GM12878 (cell line): Measurements from ENCODE around the gene TYK2. TPM values are rescaled to one million over a fixed set of nuclear protein-coding genes. Genes with fewer than 3 reads are reported as not detected.

Experiments used
- ATAC-seq: fragments of 200-7000 bp; cut with Tn5 transposase; 3 replicates; pipeline ENCODE4 v1.9.1; 2020; ENCODE audit warnings: mild to moderate bottlenecking, moderate library complexity
- BruUV-seq: library from RNA; stranded (reverse); fragments of 400-500 nt; replicated peaks from 2 replicates; lab custom pipeline; 2021; lab: Mats Ljungman, UMichigan
- CTCF ChIA-PET: fragments of 300-600 bp; sonication (Branson Sonifier 250); formaldehyde crosslinking; extraction: SDS; loops from one replicate; lab custom pipeline; 2021; ENCODE audit warnings: inconsistent platforms; lab: Yijun Ruan, JAX
- POLR2A ChIA-PET: fragments of 350-600 bp; formaldehyde crosslinking; extraction: SDS; loops from one replicate; lab custom pipeline; 2021; ENCODE audit warnings: inconsistent platforms; lab: Charles Lee
- RAD21 ChIA-PET: fragments of 300-600 bp; sonication (Branson Sonifier 250); formaldehyde crosslinking; loops from one replicate; lab custom pipeline; 2023; ENCODE audit warnings: antibody characterized with exemption; ENCODE audit not compliant: unreplicated experiment; lab: Charles Lee
- SMC1A ChIA-PET: fragments of 300-600 bp; sonication (Branson Sonifier 250); formaldehyde crosslinking; loops from one replicate; lab custom pipeline; 2023; ENCODE audit not compliant: unreplicated experiment, uncharacterized antibody; lab: Charles Lee
- DNase-seq: peaks from one replicate; pipeline ENCODE4 v3.0.0-alpha.2; 2011; ENCODE audit warnings: low read depth, low spot score
- FAIRE-seq: peaks from 3 replicates; lab custom pipeline; 2011; peaks lifted over from hg19 to GRCh38; lab: Jason Lieb, UNC
- H2AFZ ChIP-seq: 2 replicates; pipeline ENCODE4 v1.6.0; 2011; ENCODE audit warnings: low read depth, low read length, control low read depth; ENCODE audit not compliant: control insufficient read depth
- H3K27ac ChIP-seq: 2 replicates; pipeline ENCODE4 v1.5.1; 2011; ENCODE audit warnings: control low read depth; ENCODE audit not compliant: control insufficient read depth, insufficient read depth
- H3K27me3 ChIP-seq, 2 experiments: replicated peaks in 1 of 2; 2 replicates each; pipeline versions ENCODE4 v1.6.0 to v1.6.1; 2011; ENCODE audit warnings: low read length in 1 of 2; ENCODE audit not compliant: control insufficient read depth in 2 of 2, insufficient read depth in 2 of 2
- H3K36me3 ChIP-seq, 2 experiments: 2 replicates each; pipeline ENCODE4 v1.5.1; 2011; ENCODE audit warnings: low read length in 1 of 2; ENCODE audit not compliant: control insufficient read depth in 2 of 2, insufficient read depth in 2 of 2
- H3K4me1 ChIP-seq: 2 replicates; pipeline ENCODE4 v1.6.1; 2011; ENCODE audit warnings: mild to moderate bottlenecking, low read length, moderate library complexity, mixed read lengths; ENCODE audit not compliant: control insufficient read depth, insufficient read depth
- H3K4me2 ChIP-seq: 2 replicates; pipeline ENCODE4 v1.6.0; 2011; ENCODE audit warnings: control low read depth; ENCODE audit not compliant: control insufficient read depth, insufficient read depth
- H3K4me3 ChIP-seq: fragments of 200-600 bp; sonication (generic); 2 replicates; pipeline ENCODE4 v1.5.1; 2016
- H3K79me2 ChIP-seq: 2 replicates; pipeline ENCODE4 v1.6.0; 2011; ENCODE audit warnings: low read length; ENCODE audit not compliant: control insufficient read depth, insufficient read depth
- H3K9ac ChIP-seq: 2 replicates; pipeline ENCODE4 v1.8.0; 2011; ENCODE audit warnings: low read length, control low read depth, mixed read lengths; ENCODE audit not compliant: control insufficient read depth, insufficient read depth
- H3K9me3 ChIP-seq: replicated peaks from 3 replicates; pipeline ENCODE4 v1.5.1; 2011; ENCODE audit warnings: mild to moderate bottlenecking, low read length; ENCODE audit not compliant: control insufficient read depth, insufficient read depth
- H4K20me1 ChIP-seq: 2 replicates; pipeline ENCODE4 v1.6.0; 2011; ENCODE audit not compliant: control insufficient read depth, insufficient read depth
- MLLT1 ChIP-seq: fragments of 450-650 bp; IDR thresholded peaks from 2 replicates; pipeline ENCODE4 v1.6.1; 2016; ENCODE audit warnings: mild to moderate bottlenecking
- NRF1 ChIP-seq: conservative IDR thresholded peaks from 2 replicates; pipeline ENCODE4 v1.6.1; 2011; ENCODE audit warnings: mild to moderate bottlenecking, low read depth, low read length, improper control_type of control experiment
- ZBTB33 ChIP-seq: fragments of 450-650 bp; IDR thresholded peaks from 2 replicates; pipeline ENCODE4 v1.6.1; 2017; ENCODE audit warnings: mild to moderate bottlenecking
- WGBS: methylation state at CpG from one replicate; pipeline ENCODE4 v1.1.6; 2016; ENCODE audit warnings: low lambda C conversion rate; ENCODE audit not compliant: insufficient replicate concordance, insufficient coverage; ENCODE audit errors: missing lambda C conversion rate; 5-methylcytosine and 5-hydroxymethylcytosine counted together
- in situ Hi-C: fragments of 300-500 bp; cut with MboI; formaldehyde crosslinking; loops from 9 replicates; pipeline ENCODE4 v1.14.3; 2018; ENCODE audit warnings: mixed read lengths
- intact Hi-C: fragments of 100-400 bp; cut with micrococcal nuclease; formaldehyde crosslinking; loops from one replicate; pipeline ENCODE4 v1.14.2; 2022; ENCODE audit not compliant: unreplicated experiment
- polyA plus RNA-seq, 11 experiments: library from polyadenylated mRNA; depleted of rRNA in 4 of 11; unstranded in 6 of 11; stranded (reverse) in 5 of 11; fragments of >200 nt; fragmentation: Nextera tagmentation in 4 of 11; fragmentation: Illumina TruSeq in 1 of 11; extraction: Ambion mirVana in 4 of 11; extraction: Trizol in 1 of 11; gene quantifications; 1 replicate in 1 of 11; 2 replicates in 10 of 11; pipeline versions ENCODE4 v1.2.1 to v1.2.3, GENCODE V29; 2011 to 2016; ENCODE audit warnings: inconsistent platforms in 2 of 11, missing spikeins in 2 of 11, low read depth in 1 of 11
- total RNA-seq, 4 experiments: library from RNA; depleted of rRNA in 3 of 4; stranded (reverse); fragments of >200 nt in 3 of 4; fragmentation: Illumina TruSeq in 1 of 4; extraction: Trizol in 1 of 4; gene quantifications; 2 replicates each; pipeline versions ENCODE4 v1.2.1 to v1.2.3, GENCODE V29; 2013 to 2021

TYK2 gene
- total and polyA plus RNA-seq, 10 of the 15 experiments (the other 5 are each of a cell fraction or from before 2014, with no cell fraction given): 36.4 to 364 (median 179) TPM

GRCh38 chr19:10334588-10335351 is 45.6 kb downstream of the TYK2 start:
- CTCF ChIA-PET: interaction anchor here (0.6 kb wide), 1 partner anchor 226 kb away, joined by 3 read pairs; no protein-coding TSS in a partner anchor
- H3K36me3 ChIP-seq: peaks cover 8 to 14% of the 10 kb centered on the region in 2 experiments; a peak in 3 of 4 replicates
- in situ Hi-C loops: no loop called here
- RAD21 ChIA-PET: interaction anchor here (1.4 kb wide), 1 partner anchor 64 kb away, joined by 15 read pairs; the partner anchor contains the start of gene ICAM1
- H3K9me3 ChIP-seq: no peaks in the 10 kb centered on the region
- H3K4me1 ChIP-seq: peaks cover 22% of the 10 kb centered on the region
- H3K27me3 ChIP-seq: no peaks in the 10 kb centered on the region
- peak overlapping the region; percentile 88 for H3K4me2 ChIP-seq
- TF ChIP-seq ZBTB33 (0 out of 2 replicates have a peak, but pooled peaks have one; percentile 48), NRF1 (no peak), MLLT1 (0 out of 2 replicates have a peak, but pooled peaks have one; percentile 33)
- TF ChIP-seq, all 136 proteins: peak for 2
- intact Hi-C loops: loop anchor here (5.0 kb wide), 2 partner anchors 53 to 62 kb away; partner anchors contain the start of gene ICAM1
- Histone ChIP-seq H3K4me3 (no peak overlapping the region), H3K27ac (no peak overlapping the region), H3K79me2 (peaks cover 51% of the 10 kb centered on the region), H3K9ac (no peak overlapping the region), H4K20me1 (no peaks in the 10 kb centered on the region), H2AFZ (no peak overlapping the region)
- 90% methylated on average over 41 of the region's 59 CpGs for whole genome bisulfite sequencing
- no peak for ATAC-seq
- ChIA-PET SMC1A (interaction anchor here (1.6 to 2.5 kb wide), 2 partner anchors 54 to 75 kb away, joined by 4 to 11 read pairs; no protein-coding TSS in a partner anchor), POLR2A (interaction anchor here (0.5 to 1.8 kb wide), 3 partner anchors 10 to 68 kb away, joined by 3 to 11 read pairs (median 5); partner anchors contain the start of gene ICAM5)
- BruUV-seq: no TSS peak
- DNase-seq: no peak
- no peak for FAIRE-seq
